ENCODE results near the gene ITPR1.

ITPR1 gene

GRCh38 chr3:4828279-4829030 lies 335.3 kb downstream of the ITPR1 start:
- H3K4me3 ChIP-seq (ENCODE audit: low read depth, low read length): no peak overlapping the region
- no peak for DNase-seq (ENCODE audit: low read depth, low spot score)
- in situ Hi-C loops (cut with HindIII; ENCODE audit: low sequenced_read_pairs): no loop called here
- no peak for TF ChIP-seq CTCF (IDR thresholded peaks at IDR 0.05; ENCODE audit: low read depth, low read length)

DNA sequence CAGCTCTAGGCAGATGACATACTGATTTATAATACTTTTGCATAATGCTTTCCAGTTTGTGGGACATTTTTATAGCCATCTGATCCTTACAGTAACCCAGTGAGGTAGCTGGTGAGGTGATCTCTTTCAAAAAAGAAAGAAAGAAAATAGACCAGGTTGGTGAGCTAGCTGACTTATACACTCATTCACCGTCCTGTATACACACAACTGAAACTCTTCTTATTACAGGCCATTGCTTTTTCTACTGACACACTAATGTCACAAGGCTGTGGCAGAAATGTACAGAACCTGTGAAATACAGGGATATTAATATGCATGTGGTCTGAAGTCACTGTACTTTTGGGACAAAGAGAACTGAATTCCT lies 335.9 kb downstream of the ITPR1 start:
- no peak overlapping the region for H3K4me3 ChIP-seq (ENCODE audit: low read depth, low read length)
- DNase-seq (ENCODE audit: low read depth, low spot score): peak; percentile 33
- TF ChIP-seq CTCF (IDR thresholded peaks at IDR 0.05; ENCODE audit: low read depth, low read length): no peak
- in situ Hi-C loops (cut with HindIII; ENCODE audit: low sequenced_read_pairs): no loop called here

DNA sequence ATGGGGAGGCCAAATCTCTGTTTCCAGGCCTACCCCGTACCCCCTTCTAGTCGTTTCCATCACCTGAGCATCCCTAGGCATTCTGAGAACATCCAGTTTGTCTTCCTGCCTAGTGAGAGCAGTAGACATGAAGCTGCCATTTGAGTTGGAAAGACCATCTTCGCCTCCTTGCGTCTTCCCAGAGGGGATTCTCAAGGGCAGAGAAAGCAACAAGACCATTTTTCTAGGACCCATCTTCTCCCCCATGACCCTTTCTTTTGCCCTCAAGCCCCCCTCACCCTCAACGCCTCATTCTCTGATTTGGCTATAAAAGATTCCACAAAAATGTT lies 337.4 kb downstream of the ITPR1 start:
- DNase-seq (ENCODE audit: low read depth, low spot score): no peak
- no peak overlapping the region for H3K4me3 ChIP-seq (ENCODE audit: low read depth, low read length)
- in situ Hi-C loops (cut with HindIII; ENCODE audit: low sequenced_read_pairs): no loop called here
- no peak for TF ChIP-seq CTCF (IDR thresholded peaks at IDR 0.05; ENCODE audit: low read depth, low read length)

DNA sequence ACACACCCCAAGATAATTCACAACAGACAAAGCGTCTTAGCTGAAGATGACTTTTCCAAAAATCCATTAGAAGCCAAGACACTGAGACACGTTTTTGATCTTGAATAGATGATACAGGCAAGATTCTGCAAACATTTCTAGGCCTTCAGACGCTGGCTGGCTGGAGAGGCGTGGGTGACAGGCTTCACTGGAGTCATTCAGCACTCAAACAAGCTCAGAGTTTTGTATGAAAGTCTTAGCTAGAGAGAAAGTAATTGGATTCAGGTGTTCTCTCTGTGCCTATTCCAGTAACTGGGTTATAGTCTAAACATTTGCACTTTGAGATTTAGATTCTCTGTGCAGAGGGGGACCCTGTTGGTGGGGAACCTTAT lies 338.4 kb downstream of the ITPR1 start:
- no peak for TF ChIP-seq CTCF (IDR thresholded peaks at IDR 0.05; ENCODE audit: low read depth, low read length)
- no peak overlapping the region for H3K4me3 ChIP-seq (ENCODE audit: low read depth, low read length)
- in situ Hi-C loops (cut with HindIII; ENCODE audit: low sequenced_read_pairs): no loop called here
- no peak for DNase-seq (ENCODE audit: low read depth, low spot score)

DNA sequence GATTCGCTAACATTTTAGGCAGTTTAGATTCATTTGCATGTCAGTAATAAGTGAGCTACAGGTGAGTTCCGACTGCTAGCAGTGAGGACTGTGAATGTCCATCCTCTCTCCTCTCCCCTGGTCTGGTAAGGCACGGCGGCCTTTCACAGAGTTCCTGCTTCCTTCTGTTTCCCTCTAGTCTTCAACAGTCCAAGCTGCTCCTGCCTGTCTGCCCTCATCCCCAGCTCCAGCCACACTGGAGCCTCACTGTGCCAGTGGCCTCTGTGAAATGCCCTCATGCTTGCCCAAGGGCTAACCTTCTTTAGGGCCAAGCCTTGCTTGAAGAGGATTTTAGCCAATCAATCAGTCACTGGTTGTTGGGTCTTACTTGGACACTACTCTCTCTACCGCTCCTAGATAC lies 340.3 kb downstream of the ITPR1 start:
- no peak overlapping the region for H3K4me3 ChIP-seq (ENCODE audit: low read depth, low read length)
- no peak for TF ChIP-seq CTCF (IDR thresholded peaks at IDR 0.05; ENCODE audit: low read depth, low read length)
- no peak for DNase-seq (ENCODE audit: low read depth, low spot score)
- in situ Hi-C loops (cut with HindIII; ENCODE audit: low sequenced_read_pairs): no loop called here

- in situ Hi-C loops (cut with HindIII; ENCODE audit: low sequenced_read_pairs): no loop called here
- no peak for TF ChIP-seq CTCF (IDR thresholded peaks at IDR 0.05; ENCODE audit: low read depth, low read length)
- no peak overlapping the region for H3K4me3 ChIP-seq (ENCODE audit: low read depth, low read length)
- no peak for DNase-seq (ENCODE audit: low read depth, low spot score)
Observed at GRCh38 chr3:4834403-4834866, 341.3 kb downstream of the ITPR1 start.
